Gastrocnemius medialis (tissue), 4 donors: ENCODE data around the gene TRMT61A. TPM values are rescaled to one million over a fixed set of nuclear protein-coding genes. Genes with fewer than 3 reads are reported as not detected.

Experiments used
- ATAC-seq, 2 donors: fragments of 150-250 bp; one replicate each; pipeline ENCODE4 v1.9.1; 2016
- DNase-seq, 2 donors: peaks; one replicate each; pipeline ENCODE4 v3.0.0-alpha.2; 2019
- H3K27ac ChIP-seq, 4 donors: fragments of 200-600 bp; sonication (generic); 1 replicate in 1 of 4; 2 replicates in 3 of 4; pipeline ENCODE4 v1.5.1; 2016 to 2018; ENCODE audit warnings: mild to moderate bottlenecking in 2 of 4, moderate library complexity in 1 of 4
- H3K27me3 ChIP-seq, 3 donors: fragments of 200-600 bp; sonication (generic) in 2 of 3; 1 replicate in 1 of 3; 2 replicates in 2 of 3; pipeline versions ENCODE4 v1.5.1 to v1.6.0; 2016 to 2019; ENCODE audit warnings: mild to moderate bottlenecking in 1 of 3, moderate library complexity in 1 of 3
- H3K36me3 ChIP-seq, 2 donors: fragments of 200-600 bp; sonication (generic) in 1 of 2; one replicate each; pipeline ENCODE4 v1.5.1; 2017 to 2018
- H3K4me1 ChIP-seq, 2 donors: fragments of 200-600 bp; sonication (generic) in 1 of 2; one replicate each; pipeline ENCODE4 v1.5.1; 2016 to 2017; ENCODE audit warnings: mild to moderate bottlenecking in 2 of 2
- H3K4me3 ChIP-seq, 4 donors: fragments of 200-600 bp; sonication (generic) in 3 of 4; 1 replicate in 1 of 4; 2 replicates in 3 of 4; pipeline ENCODE4 v1.5.1; 2016 to 2019; ENCODE audit warnings: mild to moderate bottlenecking in 2 of 4
- H3K9me3 ChIP-seq, 3 donors: fragments of 200-600 bp; sonication (generic) in 2 of 3; 1 replicate in 1 of 3; 2 replicates in 2 of 3; pipeline ENCODE4 v1.5.1; 2016 to 2019
- CTCF ChIP-seq, 5 experiments: fragments of 450-650 bp in 3 of 5; fragments of 200-600 bp in 2 of 5; sonication (generic) in 2 of 5; IDR thresholded peaks in 4 of 5; conservative IDR thresholded peaks in 1 of 5; 1 replicate in 4 of 5; 2 replicates in 1 of 5; pipeline ENCODE4 v1.5.1; 2016 to 2019; ENCODE audit warnings: antibody characterized with exemption in 5 of 5, mild to moderate bottlenecking in 3 of 5, moderate library complexity in 3 of 5
- POLR2A ChIP-seq, 2 donors: fragments of 450-650 bp; IDR thresholded peaks; one replicate each; pipeline ENCODE4 v1.6.1; 2017; ENCODE audit warnings: antibody characterized with exemption in 2 of 2, mild to moderate bottlenecking in 2 of 2, moderate library complexity in 2 of 2
- in situ Hi-C, 4 donors: fragments of 200-750 bp; cut with MboI; loops; one replicate each; pipeline versions ENCODE4 v1.15.0 to v1.8.0; 2017; ENCODE audit warnings: low sequenced_read_pairs in 4 of 4
- intact Hi-C: fragments of 100-400 bp; cut with DNase I; formaldehyde crosslinking; loops from one replicate; pipeline ENCODE4 v1.15.1; 2023; ENCODE audit warnings: low total_unique reads
- total RNA-seq, 4 donors: library from RNA; depleted of rRNA; stranded (reverse); fragments of >200 nt; gene quantifications; one replicate each; pipeline versions ENCODE4 v1.1.0 to v1.2.3, GENCODE V29; 2016

TRMT61A gene
- total RNA-seq, 4 donors from 2014 or later, result 8.3 to 11.0 (median 9.6) TPM

- intact Hi-C loops, result no loop called here
- peaks cover 0 to 12% of the 10 kb centered on the region in 2 donors for H3K36me3 ChIP-seq
- no peak overlapping the region for H3K4me3 ChIP-seq
- no peak for TF ChIP-seq CTCF (IDR thresholded peaks at IDR 0.05 in 4 of 5, conservative IDR thresholded peaks at IDR 0.05 in 1 of 5)
- no peak for TF ChIP-seq POLR2A (IDR thresholded peaks at IDR 0.05)
- H3K4me1 ChIP-seq, result peaks cover 6 to 22% of the 10 kb centered on the region in 2 donors
- H3K9me3 ChIP-seq, result no peaks in the 10 kb centered on the region
- in situ Hi-C loops, result loop anchor here in 1 of 4 donors (25.0 kb wide), 1 partner anchor 343 kb away; a partner anchor contains a TSS
- ATAC-seq, result no peak
- no peaks in the 10 kb centered on the region for H3K27me3 ChIP-seq
- H3K27ac ChIP-seq, result no peak overlapping the region
- DNase-seq, result no peak
These were observed 40.0 kb downstream of the TRMT61A start for GRCh38 chr14:103568952-103569351.

- Histone ChIP-seq H3K36me3 (peaks cover 0 to 17% of the 10 kb centered on the region in 2 donors), H3K4me3 (no peak overlapping the region), H3K27ac (no peak overlapping the region), H3K9me3 (no peaks in the 10 kb centered on the region), H3K27me3 (no peaks in the 10 kb centered on the region), H3K4me1 (peaks cover 2 to 18% of the 10 kb centered on the region in 2 donors)
- TF ChIP-seq CTCF (IDR thresholded peaks at IDR 0.05 in 4 of 5, conservative IDR thresholded peaks at IDR 0.05 in 1 of 5) (no peak), POLR2A (IDR thresholded peaks at IDR 0.05) (no peak)
- no peak for ATAC-seq
- no peak for DNase-seq
- intact Hi-C loops (no loop called here), in situ Hi-C loops (loop anchor here in 1 of 4 donors (25.0 kb wide), 1 partner anchor 343 kb away; a partner anchor contains a TSS)
These were observed 40.4 kb downstream of the TRMT61A start for GRCh38 chr14:103569408-103569807.

GRCh38 chr14:103574104-103574503 lies 45.1 kb downstream of the TRMT61A start:
- H3K36me3 ChIP-seq, result peaks cover 0 to 38% of the 10 kb centered on the region in 2 donors
- no peak overlapping the region for H3K27ac ChIP-seq
- intact Hi-C loops (loop anchor here (10.0 kb wide), 1 partner anchor 341 kb away; no protein-coding TSS in a partner anchor), in situ Hi-C loops (loop anchor here in 1 of 4 donors (25.0 kb wide), 1 partner anchor 338 kb away; a partner anchor contains a TSS)
- DNase-seq, result no peak
- no peaks in the 10 kb centered on the region for H3K27me3 ChIP-seq
- ATAC-seq, result no peak
- peaks cover 8 to 18% of the 10 kb centered on the region in 2 donors for H3K4me1 ChIP-seq
- no peak for TF ChIP-seq POLR2A (IDR thresholded peaks at IDR 0.05)
- TF ChIP-seq CTCF (IDR thresholded peaks at IDR 0.05 in 4 of 5, conservative IDR thresholded peaks at IDR 0.05 in 1 of 5), result no peak
- no peak overlapping the region for H3K4me3 ChIP-seq
- H3K9me3 ChIP-seq, result no peaks in the 10 kb centered on the region

- Histone ChIP-seq H3K4me1 (peaks cover 8 to 18% of the 10 kb centered on the region in 2 donors), H3K27ac (no peak overlapping the region), H3K4me3 (no peak overlapping the region), H3K9me3 (no peaks in the 10 kb centered on the region), H3K36me3 (peaks cover 0 to 43% of the 10 kb centered on the region in 2 donors), H3K27me3 (no peaks in the 10 kb centered on the region)
- no peak for DNase-seq
- TF ChIP-seq POLR2A (IDR thresholded peaks at IDR 0.05), result no peak
- no peak for TF ChIP-seq CTCF (IDR thresholded peaks at IDR 0.05 in 4 of 5, conservative IDR thresholded peaks at IDR 0.05 in 1 of 5)
- intact Hi-C loops (loop anchor here (10.0 kb wide), 1 partner anchor 340 kb away; no protein-coding TSS in a partner anchor), in situ Hi-C loops (loop anchor here in 1 of 4 donors (25.0 kb wide), 1 partner anchor 338 kb away; a partner anchor contains a TSS)
- ATAC-seq, result no peak
These were observed 45.8 kb downstream of the TRMT61A start for GRCh38 chr14:103574707-103575285.
